Ascending aorta (tissue), 2 donors: ENCODE measurements around the gene REP15. TPM values are rescaled to one million over a fixed set of nuclear protein-coding genes. Genes with fewer than 3 reads are reported as not detected.

ENCODE experiments used
- DNase-seq, 2 donors: peaks; one replicate each; pipeline ENCODE4 v3.0.0-alpha.2; 2019; ENCODE audit warnings: low spot score in 2 of 2
- H3K27ac ChIP-seq, 2 donors: fragments of 200-600 bp; sonication (generic); one replicate each; pipeline ENCODE4 v1.5.1; 2016 to 2017; ENCODE audit warnings: mild to moderate bottlenecking in 1 of 2
- H3K27me3 ChIP-seq: fragments of 200-600 bp; sonication (generic); one replicate; pipeline ENCODE4 v1.5.1; 2017
- H3K36me3 ChIP-seq, 2 donors: fragments of 200-600 bp; sonication (generic); one replicate each; pipeline ENCODE4 v1.5.1; 2016
- H3K4me1 ChIP-seq, 2 donors: fragments of 200-600 bp; sonication (generic); one replicate each; pipeline ENCODE4 v1.5.1; 2016 to 2017; ENCODE audit warnings: mild to moderate bottlenecking in 1 of 2
- H3K4me3 ChIP-seq, 2 donors: fragments of 200-600 bp; sonication (generic); one replicate each; pipeline ENCODE4 v1.5.1; 2016 to 2017; ENCODE audit warnings: mild to moderate bottlenecking in 1 of 2
- H3K9me3 ChIP-seq, 2 donors: fragments of 200-600 bp; sonication (generic); one replicate each; pipeline ENCODE4 v1.5.1; 2016
- CTCF ChIP-seq, 3 experiments: fragments of 200-600 bp in 2 of 3; fragments of 450-650 bp in 1 of 3; sonication (generic) in 2 of 3; IDR thresholded peaks; one replicate each; pipeline ENCODE4 v1.5.1; 2016 to 2019; ENCODE audit warnings: antibody characterized with exemption in 3 of 3, mild to moderate bottlenecking in 1 of 3, moderate library complexity in 1 of 3
- intact Hi-C: fragments of 100-400 bp; cut with DNase I; formaldehyde crosslinking; loops from one replicate; pipeline ENCODE4 v1.15.1; 2023
- total RNA-seq: library from RNA; depleted of rRNA; stranded (reverse); fragments of >200 nt; gene quantifications from one replicate; pipeline ENCODE4 v1.1.0, GENCODE V29; 2016

The REP15 gene
- total RNA-seq, 1 donor from 2014 or later, result not detected

- Histone ChIP-seq H3K36me3 (peaks cover 7 to 30% of the 10 kb centered on the region in 2 donors), H3K27ac (peak overlapping the region; percentile 73 to 79)
Observed at GRCh38 chr12:27657296-27657695, 39.0 kb upstream of the REP15 start.

GRCh38 chr12:27665704-27666103 is 30.5 kb upstream of the REP15 start:
- Histone ChIP-seq H3K4me1 (peaks cover 11 to 27% of the 10 kb centered on the region in 2 donors), H3K36me3 (peaks cover 16 to 45% of the 10 kb centered on the region in 2 donors), H3K27me3 (no peaks in the 10 kb centered on the region), H3K4me3 (no peak overlapping the region), H3K27ac (peak overlapping the region in 1 of 2 donors; percentile 92), H3K9me3 (no peaks in the 10 kb centered on the region)
- no peak for TF ChIP-seq CTCF (IDR thresholded peaks at IDR 0.05)
- DNase-seq, result no peak
- intact Hi-C loops, result no loop called here

More at GRCh38 chr12:27657296-27657695, 39.0 kb upstream of the REP15 start:
- intact Hi-C loops, result no loop called here
- H3K27me3 ChIP-seq, result no peaks in the 10 kb centered on the region
- no peak for TF ChIP-seq CTCF (IDR thresholded peaks at IDR 0.05)
- DNase-seq, result no peak
- H3K4me3 ChIP-seq, result no peak overlapping the region
- peaks cover 0 to 17% of the 10 kb centered on the region in 2 donors for H3K4me1 ChIP-seq
- no peaks in the 10 kb centered on the region for H3K9me3 ChIP-seq

GRCh38 chr12:27666510-27666909 is 29.7 kb upstream of the REP15 start:
- intact Hi-C loops, result no loop called here
- TF ChIP-seq CTCF (IDR thresholded peaks at IDR 0.05), result no peak
- H3K36me3 ChIP-seq, result peaks cover 9 to 37% of the 10 kb centered on the region in 2 donors
- H3K4me1 ChIP-seq, result peaks cover 11 to 28% of the 10 kb centered on the region in 2 donors
- no peaks in the 10 kb centered on the region for H3K27me3 ChIP-seq
- DNase-seq, result no peak
- no peak overlapping the region for H3K4me3 ChIP-seq
- no peaks in the 10 kb centered on the region for H3K9me3 ChIP-seq
- peak overlapping the region; percentile 60 to 92 for H3K27ac ChIP-seq

- peaks cover 9 to 31% of the 10 kb centered on the region in 2 donors for H3K36me3 ChIP-seq
- no peak overlapping the region for H3K4me3 ChIP-seq
- TF ChIP-seq CTCF (IDR thresholded peaks at IDR 0.05), result no peak
- peak overlapping the region; percentile 60 to 92 for H3K27ac ChIP-seq
- peak; percentile 86 to 92 for DNase-seq
- intact Hi-C loops, result no loop called here
- no peaks in the 10 kb centered on the region for H3K27me3 ChIP-seq
- H3K9me3 ChIP-seq, result no peaks in the 10 kb centered on the region
- H3K4me1 ChIP-seq, result peaks cover 11 to 35% of the 10 kb centered on the region in 2 donors
Observed at GRCh38 chr12:27667540-27667939, 28.7 kb upstream of the REP15 start.

- DNase-seq, result no peak
- Histone ChIP-seq H3K4me3 (peak overlapping the region in 1 of 2 donors; percentile 49), H3K4me1 (peaks cover 11 to 38% of the 10 kb centered on the region in 2 donors), H3K27me3 (no peaks in the 10 kb centered on the region), H3K27ac (peak overlapping the region; percentile 83 to 92), H3K36me3 (peaks cover 9 to 19% of the 10 kb centered on the region in 2 donors), H3K9me3 (no peaks in the 10 kb centered on the region)
- no peak for TF ChIP-seq CTCF (IDR thresholded peaks at IDR 0.05)
- intact Hi-C loops, result no loop called here
Observed at GRCh38 chr12:27672051-27672450, 24.2 kb upstream of the REP15 start.

- intact Hi-C loops, result no loop called here
- H3K9me3 ChIP-seq, result no peaks in the 10 kb centered on the region
- peak overlapping the region; percentile 83 to 92 for H3K27ac ChIP-seq
- peaks cover 11 to 34% of the 10 kb centered on the region in 2 donors for H3K4me1 ChIP-seq
- peak overlapping the region; percentile 10 to 49 for H3K4me3 ChIP-seq
- no peak for DNase-seq
- H3K27me3 ChIP-seq, result no peaks in the 10 kb centered on the region
- no peak for TF ChIP-seq CTCF (IDR thresholded peaks at IDR 0.05)
- H3K36me3 ChIP-seq, result peaks cover 9 to 22% of the 10 kb centered on the region in 2 donors
Observed at GRCh38 chr12:27672643-27673042, 23.6 kb upstream of the REP15 start.
